ENCODE measurements around the gene SLC43A3.
"Not testable (repeated sequence)": the region's sequence is repeated elsewhere in the genome, so short reads cannot be mapped to it uniquely, and the experiment has no call there.

The SLC43A3 gene

DNA sequence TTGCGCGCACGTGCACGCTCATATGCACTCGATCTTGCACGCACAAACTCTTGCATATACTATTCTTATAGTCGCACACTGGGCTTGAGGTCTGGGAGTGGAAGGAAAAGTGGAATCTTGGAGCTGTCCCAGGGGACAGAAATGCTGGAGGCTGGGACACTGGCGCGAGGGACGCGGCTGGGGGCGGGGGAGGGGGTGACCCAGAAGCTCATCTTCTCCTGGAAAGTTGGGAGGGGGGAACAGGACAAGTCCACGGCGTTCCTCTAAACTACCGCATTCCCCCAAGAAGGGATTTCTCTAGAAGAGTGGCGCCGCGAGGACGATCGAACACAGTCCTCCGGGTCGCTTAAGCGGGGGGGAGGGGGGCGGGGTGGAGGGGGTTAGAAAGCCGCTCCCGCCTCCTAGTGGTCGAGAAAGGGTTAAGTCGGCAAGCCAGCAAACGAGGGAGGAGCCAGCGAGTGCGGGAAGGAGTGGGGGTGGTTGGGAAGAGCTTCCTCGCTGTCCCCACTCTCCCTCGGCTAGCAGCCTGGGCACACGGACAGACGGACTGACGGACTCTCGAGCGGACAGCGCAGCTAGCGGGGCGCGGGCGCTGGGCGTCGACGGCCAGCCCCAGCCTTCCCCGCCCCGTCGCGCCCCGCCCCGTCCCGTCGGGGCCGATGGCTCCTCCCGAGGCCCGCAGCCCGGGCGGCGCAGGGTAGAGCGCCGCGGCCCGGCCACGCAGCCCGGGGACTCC is 33.3 kb upstream of the SLC43A3 start, which contains the start of gene RTN4RL2:
Gene RTN4RL2, plus strand, starts transcription at position 507 of the 736 bp plus-strand sequence. CDS start 338 bp downstream, outside the sequence.
- DNase-seq (ENCODE audit: low read depth in 4 of 4, low spot score in 1 of 4), result peak in 1 of 4 experiments; percentile 45

DNA sequence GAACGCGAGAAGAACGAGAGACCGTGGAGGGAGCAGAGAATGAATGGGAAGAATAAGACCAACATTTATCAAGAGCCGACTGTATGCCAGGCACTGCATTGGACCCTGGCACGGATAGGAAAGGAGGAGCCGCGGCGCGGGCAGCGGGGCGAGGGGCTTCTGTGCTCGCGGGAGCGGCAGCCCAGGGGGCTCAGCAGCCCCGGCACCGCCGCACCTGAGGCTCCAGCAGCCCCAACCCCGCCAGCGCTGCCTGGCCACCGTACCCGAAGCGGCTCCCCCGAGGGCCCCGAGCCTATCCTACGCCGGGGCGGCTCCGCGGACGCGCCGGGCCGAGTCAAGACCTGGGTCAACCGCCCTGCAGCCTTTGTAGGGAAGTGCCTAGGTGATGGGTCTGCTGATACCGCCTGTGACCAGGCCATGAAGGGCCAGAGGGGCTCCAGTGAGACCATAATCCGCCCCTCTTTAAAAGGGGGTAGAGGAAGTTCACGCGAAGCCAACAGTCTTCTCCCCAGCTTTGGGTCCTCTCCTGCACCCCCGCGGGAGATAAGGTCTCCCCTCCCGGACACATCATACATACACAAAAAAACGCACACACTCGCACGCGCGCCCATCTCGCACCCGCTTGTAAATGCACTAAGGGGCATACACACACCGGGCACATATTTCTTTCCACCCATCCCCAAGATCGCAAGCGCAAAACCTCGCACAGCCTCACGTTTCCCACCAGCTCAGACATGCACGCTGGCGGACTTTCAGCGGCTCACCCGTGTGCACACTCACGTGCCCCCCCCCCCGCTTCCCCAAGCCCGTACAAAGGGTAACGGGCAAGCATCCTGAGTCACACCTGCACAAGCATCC is 32.5 kb upstream of the SLC43A3 start:
- DNase-seq (ENCODE audit: low read depth in 4 of 4, low spot score in 1 of 4), result peak in 1 of 4 experiments; percentile 13

DNA sequence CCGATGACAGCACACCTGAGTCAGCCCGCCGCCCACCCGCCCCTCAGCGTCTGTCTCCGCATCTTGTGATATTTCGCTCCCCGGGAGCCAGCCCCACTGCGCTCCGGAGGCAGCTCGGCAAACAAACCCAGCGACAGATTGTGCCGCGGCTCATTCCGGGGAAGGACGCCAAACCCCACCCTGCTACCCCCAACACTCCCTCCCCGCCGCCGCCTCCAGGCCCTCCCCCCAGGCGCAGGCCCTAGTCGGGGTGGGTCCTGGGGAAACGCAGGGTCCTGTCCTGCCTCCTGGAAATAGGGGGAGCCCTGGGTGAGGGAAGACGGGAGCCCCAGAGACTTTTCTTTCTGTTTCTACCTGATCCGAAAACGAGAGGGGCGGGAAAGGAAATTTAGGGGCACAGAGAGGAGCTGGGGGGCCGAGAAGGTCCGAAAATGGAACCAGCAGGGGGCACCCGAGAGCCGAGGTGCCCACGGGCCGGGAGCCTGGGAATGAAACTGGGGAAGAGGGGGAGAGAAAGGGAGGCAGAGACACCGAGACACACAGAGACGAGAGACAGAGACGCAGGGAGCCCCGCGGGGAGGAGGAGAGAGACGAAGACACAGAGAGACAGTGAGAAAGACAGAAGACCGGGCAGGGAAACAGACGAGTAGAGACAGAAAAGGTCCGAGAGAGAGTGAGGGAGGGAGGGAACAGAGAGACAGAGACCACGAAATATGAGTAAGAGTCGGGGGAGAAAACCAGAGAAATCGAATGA is 31.7 kb upstream of the SLC43A3 start:
- peak in 1 of 4 experiments; percentile 26 for DNase-seq (ENCODE audit: low read depth in 4 of 4, low spot score in 1 of 4)

DNA sequence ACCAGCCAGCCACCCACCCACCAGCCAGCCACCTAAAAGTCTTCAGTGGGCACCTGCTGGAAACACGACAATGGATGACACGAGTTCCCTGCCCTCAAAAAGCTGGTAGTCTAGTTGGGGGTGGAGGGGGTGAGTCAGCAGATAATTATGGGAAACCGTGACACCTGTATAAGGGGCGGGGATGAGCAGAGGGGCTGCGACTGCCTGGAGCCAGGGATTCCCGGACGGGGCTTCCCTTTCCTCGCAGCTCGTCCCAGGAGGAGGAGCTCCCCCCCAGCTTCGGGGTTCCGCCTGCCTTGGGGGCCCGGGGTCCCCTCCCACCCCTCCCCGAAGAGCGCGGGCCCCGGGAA is 31.1 kb upstream of the SLC43A3 start:
- peak in 1 of 4 experiments; percentile 8 for DNase-seq (ENCODE audit: low read depth in 4 of 4, low spot score in 1 of 4)

DNA sequence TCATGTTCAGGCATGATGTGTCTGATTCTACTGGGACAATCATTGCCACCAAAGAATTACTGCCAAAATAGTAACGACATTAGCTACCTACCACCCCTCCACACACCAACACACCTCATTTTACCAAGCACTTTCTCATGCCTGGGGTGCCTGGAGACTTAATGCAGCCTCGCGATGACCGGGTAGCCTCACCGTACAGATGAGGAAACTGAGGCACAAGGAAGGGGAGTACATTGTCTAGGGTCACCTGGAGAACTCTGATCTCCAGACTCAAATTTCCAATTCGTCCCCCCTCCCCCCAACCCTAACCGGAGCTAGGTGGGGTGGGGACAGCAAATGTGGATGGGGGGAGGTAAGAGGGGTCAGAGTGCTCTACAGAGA is 30.7 kb upstream of the SLC43A3 start:
- DNase-seq (ENCODE audit: low read depth in 4 of 4, low spot score in 1 of 4), result no peak

DNA sequence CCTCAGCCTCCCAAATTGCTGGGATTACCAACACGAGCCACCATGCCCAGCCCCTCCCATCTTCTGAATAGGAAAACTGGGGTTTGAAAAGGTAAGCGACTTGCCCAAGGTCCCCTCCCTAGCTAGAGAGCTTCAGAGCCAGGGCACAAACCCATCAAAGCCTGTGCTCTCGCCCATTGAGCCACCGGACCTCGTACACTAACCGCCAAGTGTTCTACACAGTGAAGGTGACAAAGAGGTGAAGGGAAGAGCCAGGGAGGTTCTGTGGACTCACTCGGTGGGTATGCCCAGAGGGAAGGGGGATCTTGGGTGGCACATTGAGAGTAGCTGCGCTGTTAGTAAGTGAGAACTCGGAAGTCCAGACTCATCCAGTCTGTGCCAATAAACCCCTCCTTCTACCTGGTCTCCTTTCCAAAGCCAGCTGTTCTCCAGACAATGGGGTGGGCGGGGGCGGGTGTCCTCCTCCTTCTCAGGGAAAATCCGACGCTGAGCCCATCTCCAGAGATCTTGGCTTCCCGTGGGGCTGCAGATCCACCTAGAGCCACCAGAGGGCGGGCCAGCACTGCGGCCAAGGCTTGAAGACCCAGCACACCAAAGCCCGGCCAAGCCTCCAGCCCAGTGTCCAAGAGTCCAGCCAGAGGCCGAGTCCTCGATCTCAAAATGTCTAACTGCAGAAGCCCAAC is 30.2 kb upstream of the SLC43A3 start:
- peak in 3 of 4 experiments; percentile 52 to 70 (median 61) for DNase-seq (ENCODE audit: low read depth in 4 of 4, low spot score in 1 of 4)

DNA sequence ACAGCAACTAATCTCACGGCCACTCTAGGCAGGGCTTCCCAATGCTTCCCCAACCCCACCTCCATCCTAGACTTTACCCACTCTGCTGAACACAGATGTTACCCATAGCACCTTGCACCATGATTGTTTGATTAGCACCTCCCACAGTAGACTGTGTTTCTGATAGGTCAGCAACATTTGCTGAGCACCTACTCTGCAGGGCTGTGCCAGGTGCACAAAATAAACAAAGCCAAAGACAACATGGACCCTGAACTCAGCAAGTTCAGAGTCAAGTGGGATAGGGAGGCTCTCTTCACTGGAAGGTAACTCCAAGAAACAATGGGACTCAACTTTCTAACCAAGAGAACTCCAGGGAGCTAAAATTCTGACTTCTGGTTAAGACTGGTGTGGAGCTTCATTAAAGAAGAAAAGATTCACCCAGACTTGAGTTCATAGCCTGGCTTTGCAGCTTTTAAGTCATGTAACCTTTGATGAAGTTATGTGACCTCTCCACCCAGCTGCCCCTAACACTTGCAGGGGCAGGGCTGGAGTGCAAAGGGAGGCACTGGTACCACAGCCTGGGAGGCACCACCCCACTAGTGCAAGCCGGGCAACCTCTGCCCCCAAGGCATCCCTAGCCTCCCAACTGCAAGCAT is 26.7 kb upstream of the SLC43A3 start:
- DNase-seq (ENCODE audit: low read depth in 4 of 4, low spot score in 1 of 4), result no peak

DNA sequence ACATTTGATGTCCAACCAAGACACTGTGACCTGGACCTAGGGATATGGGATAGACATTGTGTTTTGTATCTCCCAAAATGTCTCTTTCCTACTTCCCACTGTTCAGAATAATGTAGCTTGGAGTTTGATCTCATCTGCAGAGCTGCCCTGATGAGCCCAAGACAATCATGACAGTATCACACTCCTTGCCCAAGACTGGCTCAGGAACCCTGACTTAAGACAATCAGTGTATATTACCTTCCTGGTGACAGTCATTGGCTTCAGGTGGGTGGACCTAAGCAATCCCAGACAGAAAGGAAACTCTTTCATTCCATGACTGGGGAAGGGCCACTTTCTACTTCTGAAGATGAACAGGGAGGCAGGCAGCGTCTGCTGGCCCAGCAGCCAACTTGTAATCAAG is 19.1 kb upstream of the SLC43A3 start:
- DNase-seq (ENCODE audit: low read depth in 4 of 4, low spot score in 1 of 4), result no peak

DNA sequence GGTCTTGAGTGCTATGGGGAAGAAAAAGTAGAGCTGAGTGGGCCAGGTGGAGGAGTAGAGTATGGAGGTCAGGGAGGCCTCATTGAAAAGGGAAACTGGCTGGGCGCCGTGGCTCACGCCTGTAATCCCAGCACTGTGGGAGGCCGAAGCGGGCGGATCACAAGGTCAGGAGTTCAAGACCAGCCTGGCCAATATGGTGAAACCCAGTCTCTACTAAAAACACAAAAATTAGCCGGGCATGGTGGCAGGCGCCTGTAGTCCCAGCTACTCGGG is 18.1 kb upstream of the SLC43A3 start:
- DNase-seq (ENCODE audit: low read depth in 4 of 4, low spot score in 1 of 4), result not testable (repeated sequence)

DNA sequence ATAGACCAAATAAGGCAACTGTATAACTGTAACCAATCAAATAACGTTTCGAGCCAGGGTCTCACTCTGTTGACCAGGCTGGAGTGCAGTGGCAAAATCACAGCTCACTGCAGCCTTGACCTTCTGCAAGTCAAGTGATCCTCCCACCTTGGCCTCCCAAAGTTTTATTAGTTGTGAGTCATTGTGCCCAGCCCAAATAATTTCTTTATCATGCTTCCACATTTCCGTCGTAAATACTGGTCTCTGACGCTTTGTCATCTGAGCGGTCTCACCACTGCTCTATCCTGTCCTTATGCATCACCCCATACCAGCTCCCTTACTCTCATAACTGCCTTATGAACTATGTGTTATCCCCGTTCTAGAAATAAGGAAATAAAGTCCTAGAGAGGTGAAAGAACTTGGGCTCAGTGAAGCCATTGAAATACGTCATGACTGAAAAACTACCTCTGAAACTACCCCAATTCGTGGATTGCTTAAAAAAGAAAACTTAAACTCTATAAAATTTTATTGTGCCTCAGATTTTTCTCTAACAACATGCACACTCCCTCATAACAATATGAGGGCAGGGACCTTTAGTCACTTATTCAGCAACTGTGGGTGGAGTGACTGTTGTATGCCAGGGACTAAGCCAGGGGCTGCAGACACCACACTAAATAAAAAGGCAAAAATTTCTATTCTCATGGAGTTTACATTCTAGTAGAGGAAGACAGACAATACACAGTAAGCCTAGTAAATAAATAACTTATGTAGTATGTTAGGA is 17.6 kb upstream of the SLC43A3 start:
- no peak for DNase-seq (ENCODE audit: low read depth in 4 of 4, low spot score in 1 of 4)

DNA sequence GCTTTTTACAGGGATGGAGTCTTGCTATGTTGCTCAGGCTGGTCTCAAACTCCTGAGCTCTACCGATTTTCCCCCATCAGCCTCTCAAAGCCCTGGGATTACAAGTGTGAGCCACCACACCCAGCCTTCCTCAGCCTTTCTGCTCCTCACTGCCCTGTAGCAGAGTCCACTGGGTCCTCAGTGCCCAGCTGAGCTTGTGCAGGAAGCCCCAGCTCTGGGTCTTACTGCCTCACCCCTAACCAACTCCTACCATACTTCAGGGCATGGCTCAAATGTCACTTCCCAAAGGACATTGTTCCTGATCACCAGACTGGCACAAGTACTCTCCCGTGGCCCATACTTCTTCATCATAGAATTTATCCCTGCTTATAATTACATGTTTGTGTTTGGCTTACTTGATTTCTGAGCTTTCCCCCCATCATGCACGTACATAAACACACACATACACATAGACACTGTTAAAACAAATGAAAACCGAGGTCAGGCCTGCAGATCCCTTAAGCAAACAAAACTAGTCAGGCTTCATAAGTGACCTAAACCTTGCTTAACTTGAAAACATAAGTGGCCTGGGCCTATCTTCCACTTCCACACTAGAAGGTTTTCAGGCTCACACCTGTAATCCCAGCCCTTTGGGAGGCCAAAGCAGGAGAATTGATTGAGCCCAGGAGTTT is 14.0 kb upstream of the SLC43A3 start:
- no peak for DNase-seq (ENCODE audit: low read depth in 4 of 4, low spot score in 1 of 4)

DNA sequence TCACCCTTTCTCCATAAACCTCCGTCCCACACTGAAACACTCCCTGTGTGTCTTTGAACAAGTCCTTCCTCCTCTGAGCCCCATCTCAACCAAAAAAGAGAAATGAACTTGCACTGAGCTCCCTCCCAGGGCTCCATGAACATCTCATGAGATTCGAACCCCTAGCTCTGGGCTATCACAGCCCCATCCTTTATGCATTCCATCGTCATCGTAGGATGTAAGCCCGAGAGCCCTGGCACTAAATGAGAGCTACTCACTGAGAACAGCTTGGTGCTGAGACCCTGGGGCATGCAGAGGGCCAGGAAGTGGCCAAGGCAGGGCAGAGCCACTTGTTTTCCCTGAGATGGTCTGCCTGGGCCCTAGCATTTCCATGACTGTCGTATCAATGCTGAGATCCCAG is 12.9 kb upstream of the SLC43A3 start:
- DNase-seq (ENCODE audit: low read depth in 4 of 4, low spot score in 1 of 4), result no peak

DNA sequence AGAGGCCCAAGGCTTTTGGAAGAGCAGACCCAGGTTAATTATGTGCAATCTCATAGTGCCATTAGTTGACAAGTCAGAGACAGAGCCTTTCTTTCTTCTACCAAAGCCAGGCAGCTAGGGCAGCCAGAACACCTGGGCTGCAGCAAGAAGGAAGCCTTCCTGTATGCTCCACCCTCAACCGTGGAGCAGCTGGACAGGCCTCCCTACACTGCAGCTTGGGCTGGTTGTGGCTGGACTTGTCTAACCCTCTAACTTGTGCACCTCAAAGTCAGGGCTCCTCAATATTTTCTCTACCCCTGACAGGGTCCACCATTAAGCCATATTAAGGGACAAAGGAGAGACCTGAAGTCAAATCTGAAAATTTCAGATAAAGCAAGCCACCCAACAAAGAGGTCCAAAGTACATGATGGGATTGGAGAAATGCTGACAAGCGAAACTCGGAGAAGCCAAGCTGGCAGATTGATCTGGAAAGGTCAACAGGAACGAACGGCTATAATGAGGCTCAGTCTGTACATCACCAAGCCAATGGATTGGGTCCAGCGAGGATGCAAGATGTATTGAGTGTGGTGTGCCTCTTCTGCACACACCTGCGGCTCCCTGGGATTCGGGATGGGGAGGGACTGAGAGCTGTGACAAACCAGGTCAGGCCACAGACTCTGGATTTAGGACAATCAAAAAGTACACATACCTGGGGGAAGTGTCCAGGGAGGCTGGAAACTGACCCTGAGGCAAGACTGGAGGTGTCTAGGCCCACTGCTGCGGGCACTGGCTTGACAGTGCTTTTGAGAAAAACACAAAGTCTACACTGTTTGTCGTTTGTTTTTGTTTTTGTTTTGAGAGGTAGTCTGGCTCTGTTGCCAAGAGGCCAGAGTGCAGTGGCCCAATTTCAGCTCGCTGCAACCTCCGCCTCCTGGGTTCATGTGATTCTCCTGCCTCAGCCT is 11.7 kb upstream of the SLC43A3 start:
- no peak for DNase-seq (ENCODE audit: low read depth in 4 of 4, low spot score in 1 of 4)

DNA sequence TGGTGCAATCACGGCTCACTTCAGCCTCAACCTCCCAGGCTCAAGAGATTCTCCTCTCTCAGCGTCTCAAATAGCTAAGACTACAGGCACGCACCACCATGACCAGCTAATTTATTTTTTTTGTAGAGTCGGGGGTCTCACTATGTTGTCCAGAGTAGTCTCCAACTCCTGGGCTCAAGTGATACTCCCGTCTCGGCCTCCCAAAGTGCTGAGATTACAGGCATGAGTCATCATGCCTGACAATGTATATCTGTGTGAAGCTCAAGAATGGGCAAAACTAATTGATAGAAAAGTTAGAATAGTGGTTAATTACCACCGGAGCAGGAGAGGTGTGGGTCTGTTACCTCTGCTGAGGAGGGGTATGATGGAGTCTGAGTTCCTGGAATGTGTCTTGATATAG is 9.1 kb upstream of the SLC43A3 start:
- DNase-seq (ENCODE audit: low read depth in 4 of 4, low spot score in 1 of 4), result no peak

DNA sequence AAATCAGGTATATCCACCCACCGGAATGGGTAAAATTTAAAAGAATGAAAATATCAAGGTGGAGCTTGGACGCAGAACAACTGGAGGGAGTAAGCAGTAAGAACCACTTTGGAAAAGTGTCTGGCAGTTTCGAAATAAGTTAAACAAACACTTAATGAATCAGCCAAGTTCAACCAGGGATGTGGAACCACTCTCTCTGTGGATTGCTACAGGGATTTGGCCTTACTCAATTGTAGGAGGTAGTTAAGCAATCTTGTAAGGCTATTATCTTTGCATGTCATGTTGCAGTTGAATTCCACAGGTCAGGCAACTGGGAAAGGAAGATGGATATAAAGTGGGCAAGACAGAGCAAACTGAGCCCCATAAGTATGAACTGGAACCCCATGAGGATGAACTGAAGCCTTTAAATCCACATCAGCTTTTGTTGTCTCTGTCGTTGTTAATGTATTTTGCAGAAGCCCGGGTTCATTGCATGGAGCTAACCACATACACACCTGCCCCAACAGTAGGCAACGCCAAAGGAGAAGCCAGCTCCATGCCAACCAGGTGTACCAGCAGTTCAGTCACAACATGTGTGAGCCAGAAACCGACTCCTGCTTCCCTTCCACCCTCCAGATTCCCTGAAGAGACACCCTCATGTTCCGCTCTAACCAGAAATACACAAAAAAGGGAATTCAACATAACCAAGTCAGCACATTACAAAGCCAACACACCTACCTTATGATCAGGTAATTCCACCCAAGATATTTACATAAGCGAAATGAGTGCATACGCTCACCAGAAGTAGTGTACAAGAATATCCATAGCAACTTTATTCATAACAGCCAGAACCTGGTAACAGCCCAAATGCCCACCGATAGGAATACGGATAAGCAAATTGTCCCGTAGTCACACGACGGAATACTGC is 8.0 kb upstream of the SLC43A3 start:
- no peak for DNase-seq (ENCODE audit: low read depth in 4 of 4, low spot score in 1 of 4)

DNA sequence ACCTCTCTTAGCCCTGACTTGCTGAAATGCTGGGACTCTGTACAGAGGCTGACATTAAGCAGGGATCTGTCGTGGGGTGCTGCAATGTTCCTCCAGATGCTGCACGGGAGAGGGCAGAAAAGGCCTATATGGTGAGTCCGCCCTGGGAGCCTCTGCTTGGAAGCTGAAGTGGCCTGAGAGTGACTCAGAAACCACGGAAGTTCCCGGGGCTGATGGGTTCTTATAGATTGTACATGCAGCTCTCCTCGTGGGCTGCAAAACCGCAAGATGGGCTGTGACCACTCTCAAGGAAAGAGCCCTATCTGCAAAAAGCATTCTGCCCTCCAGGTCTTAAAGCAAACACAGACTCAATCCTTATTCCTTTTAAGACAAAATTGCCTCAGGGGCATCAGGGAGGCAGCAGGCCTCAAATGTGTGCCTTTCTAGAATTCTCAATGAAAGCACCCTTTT is 5.8 kb upstream of the SLC43A3 start:
- DNase-seq (ENCODE audit: low read depth in 4 of 4, low spot score in 1 of 4), result no peak

DNA sequence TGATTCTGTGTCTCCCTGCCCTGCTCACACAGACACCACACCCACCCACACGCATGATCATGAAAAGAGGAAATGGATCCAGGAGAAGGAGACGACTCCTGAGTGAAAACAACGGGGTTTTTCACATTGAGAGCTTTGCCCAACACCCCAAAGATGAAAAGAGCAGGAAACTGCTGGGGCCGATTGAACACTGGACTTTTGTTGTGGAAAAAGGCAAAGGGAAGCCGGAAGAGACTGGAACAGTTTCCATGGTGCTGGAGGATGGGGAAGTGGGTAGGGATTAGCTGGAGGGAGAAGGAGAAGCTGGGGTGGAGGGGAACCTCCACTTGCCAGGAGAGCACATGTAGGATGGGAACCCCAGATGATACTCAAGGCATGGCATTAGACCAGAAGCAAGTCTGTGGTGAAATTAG is 5.2 kb upstream of the SLC43A3 start:
- DNase-seq (ENCODE audit: low read depth in 4 of 4, low spot score in 1 of 4), result no peak

Measured in stimulated activated CD4-positive, alpha-beta T cell treated with anti-CD3 and anti-CD28 coated beads, Interleukin-1b, Interleukin-23, amount 100 ng/mL, for 24 hours (primary cell).